ENCODE results near the gene JUP.
A peak's percentile ranks its signal among the peaks of the same experiment; 100 is the strongest.

Gene JUP

GRCh38 chr17:41725134-41725533 lies 61.4 kb downstream of the JUP start:
- no peak for TF ChIP-seq CTCF (conservative IDR thresholded peaks at IDR 0.05; ENCODE audit: low read depth)
- POLR2A ChIA-PET (ENCODE audit: low non-redundant PET) = no interaction called here
- CTCF ChIA-PET = no interaction called here
- peak overlapping the region; percentile 74 for H3K27ac ChIP-seq
- DNase-seq (ENCODE audit: low spot score) = no peak

GRCh38 chr17:41724476-41725050 lies 61.9 kb downstream of the JUP start:
- DNase-seq (ENCODE audit: low spot score) = no peak
- ChIA-PET CTCF (no interaction called here), POLR2A (ENCODE audit: low non-redundant PET) (no interaction called here)
- TF ChIP-seq CTCF (conservative IDR thresholded peaks at IDR 0.05; ENCODE audit: low read depth) = no peak
- peak overlapping the region; percentile 74; the same call in 1 of the 2 replicates for H3K27ac ChIP-seq

GRCh38 chr17:41723801-41724475 lies 62.6 kb downstream of the JUP start:
- no peak overlapping the region for H3K27ac ChIP-seq
- ChIA-PET POLR2A (ENCODE audit: low non-redundant PET) (no interaction called here), CTCF (interaction anchor here (0.6 kb wide), 1 partner anchor 26 kb away, joined by 3 read pairs; no protein-coding TSS in a partner anchor)
- no peak for TF ChIP-seq CTCF (conservative IDR thresholded peaks at IDR 0.05; ENCODE audit: low read depth)
- DNase-seq (ENCODE audit: low spot score) = no peak

GRCh38 chr17:41722231-41722630 lies 64.3 kb downstream of the JUP start:
- DNase-seq (ENCODE audit: low spot score) = no peak
- no peak overlapping the region for H3K27ac ChIP-seq
- ChIA-PET CTCF (no interaction called here), POLR2A (ENCODE audit: low non-redundant PET) (no interaction called here)
- no peak for TF ChIP-seq CTCF (conservative IDR thresholded peaks at IDR 0.05; ENCODE audit: low read depth)

GRCh38 chr17:41718287-41718645 lies 68.2 kb downstream of the JUP start:
- H3K27ac ChIP-seq = peak overlapping the region; percentile 67
- ChIA-PET POLR2A (ENCODE audit: low non-redundant PET) (interaction anchor here (1.5 kb wide), 1 partner anchor 16 kb away, joined by 7 read pairs; the partner anchor contains the start of gene HAP1), CTCF (interaction anchor here (1.4 kb wide), 1 partner anchor 22 kb away, joined by 7 read pairs; no protein-coding TSS in a partner anchor)
- DNase-seq (ENCODE audit: low spot score) = no peak
- TF ChIP-seq CTCF (conservative IDR thresholded peaks at IDR 0.05; ENCODE audit: low read depth) = no peak

GRCh38 chr17:41717408-41718286 lies 68.9 kb downstream of the JUP start:
- DNase-seq (ENCODE audit: low spot score) = peak; percentile 60
- ChIA-PET CTCF (interaction anchor here (0.6 to 1.4 kb wide), 2 partner anchors 22 to 206 kb away, joined by 4 to 7 read pairs; no protein-coding TSS in a partner anchor), POLR2A (ENCODE audit: low non-redundant PET) (interaction anchor here (0.6 to 1.5 kb wide), 2 partner anchors 17 to 64 kb away, joined by 4 to 7 read pairs; partner anchors contain the start of gene HAP1)
- H3K27ac ChIP-seq = peak overlapping the region; percentile 67
- no peak for TF ChIP-seq CTCF (conservative IDR thresholded peaks at IDR 0.05; ENCODE audit: low read depth)
